HG03378 (cell line): ENCODE results near the gene SLC9A5.

ENCODE experiments used
- ATAC-seq: cut with Tn5 transposase; IDR thresholded peaks from one replicate; pipeline ENCODE4 v1.9.1; 2021; ENCODE audit warnings: mild to moderate bottlenecking, moderate library complexity; ENCODE audit not compliant: unreplicated experiment

The SLC9A5 gene

DNA sequence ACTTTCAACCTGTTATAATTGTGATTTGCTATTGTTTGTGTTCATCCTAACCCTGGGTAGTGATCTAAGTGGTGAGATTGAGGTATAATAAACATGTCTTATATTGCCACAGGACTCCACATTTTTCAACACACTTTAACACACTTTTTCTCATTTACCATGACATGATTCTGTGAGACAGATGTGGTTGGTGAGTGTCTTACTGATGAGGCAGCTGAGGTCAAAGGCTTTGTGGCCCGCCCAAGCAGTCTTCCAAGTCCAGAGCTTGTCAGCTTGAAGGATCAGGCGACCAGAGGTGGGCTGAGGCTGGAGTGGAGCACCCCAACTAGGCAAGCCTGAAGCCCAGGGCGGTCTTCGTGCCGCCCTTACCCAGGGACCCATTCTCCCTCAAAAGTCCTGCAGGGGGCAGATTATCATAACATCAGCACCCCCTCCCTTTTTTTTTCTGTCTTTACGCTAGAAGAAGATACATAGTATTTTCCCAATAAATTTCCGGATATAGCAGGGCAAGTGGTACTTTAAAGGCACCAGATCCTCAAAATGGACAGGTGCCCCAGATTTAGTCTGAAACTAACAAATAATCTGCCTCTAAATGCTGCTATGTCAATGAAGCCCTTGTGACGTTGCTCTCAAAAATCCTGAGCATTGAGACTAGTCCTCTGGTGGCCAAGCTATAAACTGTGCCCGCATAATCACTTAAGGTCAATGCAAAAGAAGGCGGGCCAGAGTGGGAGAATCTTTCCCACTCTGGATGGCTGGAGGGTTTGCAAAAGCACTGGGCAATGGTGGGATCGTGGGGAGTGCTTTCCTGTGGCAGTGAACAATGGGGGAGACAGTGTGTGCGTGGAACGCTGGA, 56.7 kb downstream of the SLC9A5 start:
- ATAC-seq, result no peak

DNA sequence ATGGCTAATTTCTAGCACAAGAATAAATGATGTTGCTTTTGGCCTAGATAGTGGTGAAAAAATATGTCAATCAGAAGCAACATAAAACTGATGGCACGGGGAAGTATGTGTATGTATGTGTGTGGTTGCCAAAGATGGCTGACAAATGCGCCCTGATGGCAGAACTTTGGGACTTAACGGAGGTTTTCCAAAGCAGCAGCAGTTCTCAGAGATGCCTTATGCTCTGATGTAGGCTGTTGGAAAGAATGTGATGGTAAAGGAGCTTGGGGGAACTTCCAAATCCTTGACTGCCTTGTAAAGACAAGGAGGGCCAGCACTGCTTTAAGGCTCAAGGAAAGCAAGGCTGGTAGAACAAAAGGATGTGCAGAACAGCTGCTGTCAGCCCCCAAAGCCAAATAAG, 61.8 kb downstream of the SLC9A5 start:
- no peak for ATAC-seq

DNA sequence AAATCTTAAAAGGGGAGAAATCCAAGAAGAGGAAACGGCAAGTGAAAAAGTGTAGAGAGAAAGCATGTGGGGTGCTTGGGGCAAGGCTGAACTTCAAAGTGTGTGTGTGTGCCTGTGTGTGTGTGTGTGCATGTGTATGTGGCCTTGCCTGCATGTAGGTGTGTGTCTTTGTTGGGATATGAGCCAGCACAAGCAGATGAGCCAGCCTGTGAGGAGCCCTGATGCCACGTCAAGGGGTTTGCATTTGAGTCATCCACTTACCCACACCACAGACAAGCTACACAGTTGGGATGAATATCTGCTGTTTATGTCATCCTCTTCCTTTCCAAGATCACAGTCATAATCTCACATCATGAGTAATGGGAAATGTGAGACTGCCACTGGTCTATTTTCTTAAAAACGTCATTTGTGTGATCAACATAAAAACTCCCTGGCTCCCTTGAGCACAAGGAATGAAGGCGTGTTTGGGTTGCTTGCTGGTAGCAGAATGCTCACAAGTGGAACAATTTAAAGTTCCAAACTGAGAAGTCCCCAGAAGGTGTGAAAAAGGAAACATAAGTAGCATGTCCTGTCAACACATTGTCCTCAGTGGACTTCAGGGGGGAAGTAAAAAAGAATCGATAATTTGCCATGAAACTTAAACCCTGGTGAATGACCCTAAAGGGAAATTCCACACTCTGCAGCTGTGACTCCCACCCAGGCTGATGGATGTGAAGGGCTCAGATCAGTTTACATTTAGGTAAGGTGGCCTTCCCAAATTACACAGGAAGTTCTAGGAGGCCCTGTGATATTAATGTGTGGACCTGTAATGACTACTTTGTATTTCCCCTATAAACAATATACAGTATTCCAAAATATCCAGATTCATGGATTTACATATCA, 63.1 kb downstream of the SLC9A5 start:
- peak; percentile 90 for ATAC-seq

DNA sequence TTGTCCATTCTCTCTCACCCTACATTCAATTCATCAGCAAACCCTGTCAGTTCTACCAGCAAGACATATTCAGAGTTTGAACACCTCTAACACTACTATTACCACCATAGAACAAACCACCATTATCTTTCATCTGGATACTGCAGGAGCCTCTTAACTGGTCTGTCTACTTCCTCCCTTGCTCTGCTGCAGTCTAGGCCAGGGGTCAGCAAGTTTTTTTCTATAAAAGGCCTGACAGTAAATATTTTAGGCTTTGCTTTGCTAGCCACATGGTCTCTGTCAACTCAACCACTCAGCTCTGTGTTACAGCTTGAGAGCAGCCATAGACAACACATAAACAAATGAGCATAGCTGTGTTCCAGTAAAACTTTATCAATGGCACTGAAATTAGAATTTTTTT, 63.9 kb downstream of the SLC9A5 start:
- no peak for ATAC-seq

DNA sequence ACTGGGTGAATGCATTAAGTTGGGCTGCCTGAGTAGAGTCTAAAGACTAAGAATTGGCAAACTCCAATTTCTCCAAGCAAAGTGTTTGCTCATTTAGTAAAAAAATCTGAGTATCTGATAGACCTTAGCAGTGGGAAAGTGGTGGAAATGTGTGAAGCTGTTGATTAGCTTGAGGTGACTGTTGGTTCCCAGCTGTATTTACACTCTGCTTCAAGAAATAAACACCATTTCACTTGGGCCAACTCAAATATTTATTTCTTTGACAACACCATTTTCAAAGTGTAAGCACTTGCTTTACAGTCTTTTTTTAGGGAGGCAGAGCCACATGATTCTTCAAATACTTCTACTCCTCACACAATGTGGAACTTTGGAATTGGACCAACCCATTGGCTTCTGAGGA, 69.1 kb downstream of the SLC9A5 start:
- ATAC-seq, result no peak
